HuH-7.5 (cell line): Measurements from ENCODE around the gene CELF2.
"Not testable (repeated sequence)": the region's sequence is repeated elsewhere in the genome, so short reads cannot be mapped to it uniquely, and the experiment has no call there.

Experiments used
- DNase-seq: peaks from one replicate; pipeline ENCODE4 v3.0.0; 2011; ENCODE audit warnings: low spot score

The CELF2 gene

DNA sequence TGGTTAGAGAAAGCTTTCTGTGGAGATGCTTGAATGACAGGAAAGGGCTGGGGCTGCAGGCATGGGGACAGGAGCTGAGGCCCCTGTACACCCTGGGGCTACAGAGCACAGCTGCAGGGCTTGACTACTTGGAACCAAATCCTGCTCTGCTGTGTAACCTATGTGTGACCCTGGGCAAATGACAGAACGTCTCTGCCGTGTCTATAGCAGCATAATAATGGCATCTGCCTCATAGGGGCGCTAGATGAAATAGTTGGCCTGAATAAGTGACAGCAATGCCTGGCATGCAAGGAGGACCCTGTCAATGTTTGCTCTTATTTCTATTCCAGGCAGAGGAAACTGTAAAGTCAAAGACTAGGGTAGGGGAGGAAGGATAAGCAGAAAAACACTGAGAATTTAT, 339.8 kb downstream of the CELF2 start:
- no peak for DNase-seq

DNA sequence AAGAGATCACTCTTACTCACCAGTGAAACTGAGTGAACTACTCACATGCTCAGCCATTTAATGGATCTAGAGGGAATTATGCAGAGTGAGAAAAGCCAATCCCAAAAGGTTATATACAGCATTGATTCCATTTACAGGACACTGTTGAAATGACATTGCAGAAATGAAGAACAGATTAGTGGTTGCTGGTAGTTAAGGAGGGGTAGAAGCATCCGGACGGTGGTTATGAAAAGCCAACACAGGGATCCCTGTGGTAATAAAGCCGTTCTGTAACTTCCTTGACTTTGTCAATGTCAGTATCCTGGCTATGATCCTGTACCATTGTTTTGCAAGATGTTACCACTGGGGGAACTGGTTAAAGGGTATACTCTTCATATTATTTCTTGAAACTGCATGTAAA, 340.3 kb downstream of the CELF2 start:
- DNase-seq, result no peak

DNA sequence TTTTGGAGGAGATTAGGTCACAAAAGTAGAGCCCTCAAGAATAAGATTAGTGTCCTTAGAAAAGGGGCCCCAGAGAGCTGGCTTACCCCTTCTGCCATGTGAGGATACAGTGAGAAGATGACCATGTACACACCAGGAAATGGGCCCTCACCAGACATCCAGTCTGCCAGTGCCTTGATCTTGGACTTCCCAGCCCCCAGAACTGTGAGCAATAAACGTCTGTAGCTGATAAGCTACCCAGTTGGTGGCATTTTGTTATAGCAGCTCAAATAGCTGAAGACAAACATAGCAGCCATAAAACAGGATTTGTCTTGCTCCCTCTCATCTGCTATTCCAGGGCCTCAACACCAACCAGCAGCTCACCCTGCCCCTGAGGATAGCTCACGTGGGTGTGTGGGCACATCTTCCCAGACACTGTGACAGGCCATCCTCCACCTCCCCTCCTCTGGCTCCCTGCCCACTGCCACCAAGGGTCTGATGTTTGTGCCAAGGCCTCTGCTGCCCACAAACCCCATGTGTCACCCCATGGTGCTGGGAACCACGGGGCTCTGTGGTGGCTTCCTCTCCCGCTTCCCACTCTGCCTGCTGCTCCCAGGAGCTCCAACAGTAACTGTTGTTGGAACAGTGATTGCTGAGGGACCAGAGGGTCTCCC, 341.4 kb downstream of the CELF2 start:
- no peak for DNase-seq

DNA sequence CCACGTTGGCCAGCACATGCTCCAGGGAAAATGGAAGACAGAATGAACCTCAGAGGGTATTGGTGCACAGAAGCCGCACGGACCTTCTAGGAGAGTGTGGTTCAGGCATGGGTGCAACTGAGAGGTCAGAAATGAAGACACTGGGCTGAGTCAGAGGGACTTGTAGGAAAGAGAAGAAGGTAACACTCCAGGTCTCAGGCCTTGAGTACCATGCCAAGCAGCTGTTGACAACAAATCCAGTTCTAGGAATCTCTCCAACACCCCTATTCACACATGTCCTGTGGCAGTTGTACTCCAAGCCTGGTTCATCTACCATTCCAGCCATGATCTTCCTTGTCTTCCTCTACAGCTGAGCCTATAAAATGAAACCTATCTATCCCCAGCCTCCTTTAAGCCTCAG, 342.2 kb downstream of the CELF2 start:
- DNase-seq, result no peak

DNA sequence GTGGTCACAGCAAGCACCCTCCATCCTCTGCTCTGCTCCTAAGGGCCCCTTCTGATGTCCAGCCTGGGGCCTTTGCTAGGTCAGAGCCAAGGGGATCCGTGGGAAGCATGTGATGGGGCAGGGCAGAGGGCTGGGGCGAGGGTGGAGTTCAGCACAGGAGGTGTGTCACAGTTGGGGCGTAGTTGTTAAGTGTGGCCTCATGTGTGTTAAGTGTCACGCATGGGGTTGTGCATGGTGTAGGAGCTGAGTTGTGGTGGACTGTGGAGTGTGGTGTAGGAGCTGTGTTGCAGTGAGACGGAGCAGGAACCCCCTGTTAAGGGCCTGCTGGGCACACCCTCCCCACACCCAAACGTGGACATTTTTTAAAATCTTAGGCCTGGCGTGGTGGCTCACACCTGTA, 345.8 kb downstream of the CELF2 start:
- DNase-seq, result no peak

- DNase-seq, result no peak
These were observed 346.6 kb downstream of the CELF2 start for GRCh38 chr10:11364241-11364640.

DNA sequence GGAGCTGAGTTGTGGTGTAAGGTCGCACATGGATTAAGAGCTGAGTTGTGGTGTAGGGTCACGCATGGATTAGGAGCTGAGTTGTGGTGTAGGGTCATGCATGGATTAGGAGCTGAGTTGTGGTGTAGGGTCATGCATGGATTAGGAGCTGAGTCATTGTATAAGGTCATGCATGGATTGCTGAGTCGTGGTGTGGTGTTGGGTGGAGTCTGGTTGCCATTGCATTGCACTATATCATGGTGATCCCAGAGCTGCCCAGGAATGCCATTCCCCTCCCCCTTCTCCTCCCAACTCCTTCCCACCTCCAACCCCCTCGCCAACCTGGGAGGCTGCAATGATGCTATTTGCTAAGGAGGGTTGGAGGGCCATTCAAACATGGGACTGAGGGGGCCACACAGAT, 349.2 kb downstream of the CELF2 start:
- DNase-seq, result not testable (repeated sequence)

DNA sequence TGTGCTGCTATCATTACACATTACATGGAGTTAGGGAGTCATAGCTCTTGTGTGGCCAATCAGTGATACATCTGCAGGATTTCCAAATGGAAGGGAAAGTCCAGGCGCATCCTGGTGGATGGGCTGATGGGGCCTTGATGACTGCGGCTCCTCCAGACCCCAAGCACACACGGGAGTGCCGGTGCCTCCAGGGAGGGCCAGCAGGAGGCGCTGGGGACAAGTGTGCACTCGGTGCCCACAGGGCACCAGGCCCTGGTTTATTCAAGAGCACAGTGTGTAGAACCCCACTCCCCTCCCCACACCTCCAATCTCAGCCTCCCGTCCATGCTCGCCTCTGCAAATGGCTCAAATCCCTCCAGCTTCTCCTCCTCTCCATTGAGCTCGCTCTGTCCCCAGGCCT, 349.8 kb downstream of the CELF2 start:
- DNase-seq, result no peak

- DNase-seq, result no peak
These were observed 356.1 kb downstream of the CELF2 start for GRCh38 chr10:11373717-11374171.

- DNase-seq, result no peak
These were observed 359.6 kb downstream of the CELF2 start for GRCh38 chr10:11377267-11377666.

- no peak for DNase-seq
These were observed 361.2 kb downstream of the CELF2 start for GRCh38 chr10:11378835-11379234.

- no peak for DNase-seq
These were observed 362.1 kb downstream of the CELF2 start for GRCh38 chr10:11379771-11380170.

DNA sequence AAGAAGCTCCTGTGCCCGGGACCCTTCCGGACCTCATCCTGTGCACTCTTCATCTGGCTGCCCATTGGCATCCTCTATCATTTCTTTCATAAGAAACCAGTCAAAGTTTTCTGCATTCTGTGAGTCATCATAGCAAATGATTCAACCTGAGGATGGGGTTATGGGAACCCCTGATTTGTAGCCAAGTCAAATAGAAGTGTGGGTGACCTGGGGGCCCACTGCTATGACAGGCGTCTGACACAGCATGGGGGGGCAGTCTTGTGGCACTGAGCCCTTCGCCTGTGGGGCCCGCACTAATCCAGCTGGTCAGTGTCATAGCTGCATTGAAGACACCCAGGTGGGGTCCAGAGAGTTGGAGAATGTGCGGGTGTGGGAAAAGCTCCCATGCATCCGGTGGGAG, 363.4 kb downstream of the CELF2 start:
- no peak for DNase-seq

DNA sequence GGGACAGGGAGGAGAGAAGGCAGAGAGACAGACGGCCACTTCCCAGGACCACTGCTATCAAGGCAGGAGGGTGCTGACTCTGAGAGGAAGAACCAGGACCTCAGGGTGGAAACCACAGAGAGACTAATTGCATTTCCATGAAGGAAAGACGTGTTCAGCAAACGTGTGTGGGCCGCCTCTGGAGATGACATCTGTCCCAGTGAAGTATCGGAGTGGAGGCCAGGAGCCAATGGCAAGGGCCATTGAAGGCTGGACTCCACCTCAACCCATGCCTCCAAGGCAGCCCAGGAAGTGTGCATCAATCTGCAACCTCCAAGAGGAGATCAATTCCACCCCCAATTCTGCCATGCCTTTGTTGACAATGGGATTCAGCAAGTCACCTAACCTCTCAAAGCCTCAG, 363.8 kb downstream of the CELF2 start:
- no peak for DNase-seq

GRCh38 chr10:11382187-11382586, 364.5 kb downstream of the CELF2 start:
- no peak for DNase-seq

- DNase-seq, result no peak
These were observed 368.4 kb downstream of the CELF2 start for GRCh38 chr10:11386044-11386443.
